GM19351 (cell line): ENCODE measurements around the gene CDNF.
"Not testable (repeated sequence)": the region's sequence is repeated elsewhere in the genome, so short reads cannot be mapped to it uniquely, and the experiment has no call there.

Source experiments
- ATAC-seq: cut with Tn5 transposase; IDR thresholded peaks from one replicate; pipeline ENCODE4 v1.9.1; 2021; ENCODE audit warnings: mild to moderate bottlenecking, moderate library complexity; ENCODE audit not compliant: unreplicated experiment

Gene CDNF

DNA sequence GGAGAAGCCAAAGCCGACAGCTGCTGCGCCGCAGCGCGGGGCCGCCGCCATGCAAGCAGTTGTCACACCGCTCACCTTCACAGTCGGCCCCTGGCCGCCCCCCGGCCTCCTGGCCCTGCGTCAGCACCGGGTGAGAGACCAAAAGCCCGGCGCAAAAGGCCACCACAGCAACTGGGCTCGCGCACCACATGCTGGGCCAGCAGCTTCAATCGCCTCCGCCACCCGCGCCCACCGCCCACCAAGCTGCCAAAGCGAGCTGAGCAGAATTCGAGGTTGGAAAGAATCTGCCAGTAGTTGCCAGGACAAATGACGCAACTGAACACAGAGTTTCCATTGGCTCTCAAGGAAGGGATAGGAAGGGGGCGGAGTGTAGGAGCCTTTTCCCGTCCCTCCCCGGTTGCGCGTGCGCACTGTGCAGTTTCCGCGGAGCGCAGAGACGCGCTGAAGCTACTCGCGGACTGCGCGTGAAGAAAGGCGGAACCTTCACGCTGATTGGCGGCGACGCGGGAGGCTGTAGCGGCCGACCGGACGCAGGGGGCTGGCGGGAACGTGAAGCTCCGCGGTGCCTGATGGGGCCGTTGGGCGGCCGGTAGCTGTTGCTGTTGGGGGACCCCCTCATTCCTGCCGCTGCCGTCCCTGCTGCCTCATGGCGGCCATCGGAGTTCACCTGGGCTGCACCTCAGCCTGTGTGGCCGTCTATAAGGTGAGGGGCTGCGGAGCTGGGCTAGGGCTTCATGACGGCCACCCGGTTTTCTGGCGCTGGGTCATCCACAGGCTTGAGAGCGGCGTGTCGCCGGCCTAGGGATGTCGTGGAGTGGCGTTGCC lies at the start of gene CDNF, which contains the start of the genes HSPA14 and MSANTD7:
TSS of gene CDNF (minus strand) at position 281 of the 825 bp plus-strand sequence. CDS start at position 190, 91 bp downstream.
TSS of gene HSPA14 (plus strand) at position 550 of the 825 bp plus-strand sequence. CDS start at position 647, 97 bp downstream.
TSS of gene MSANTD7 (plus strand) at position 550 of the 825 bp plus-strand sequence. CDS start 3,979 bp downstream, outside the sequence.
- peak; percentile 94 for ATAC-seq

DNA sequence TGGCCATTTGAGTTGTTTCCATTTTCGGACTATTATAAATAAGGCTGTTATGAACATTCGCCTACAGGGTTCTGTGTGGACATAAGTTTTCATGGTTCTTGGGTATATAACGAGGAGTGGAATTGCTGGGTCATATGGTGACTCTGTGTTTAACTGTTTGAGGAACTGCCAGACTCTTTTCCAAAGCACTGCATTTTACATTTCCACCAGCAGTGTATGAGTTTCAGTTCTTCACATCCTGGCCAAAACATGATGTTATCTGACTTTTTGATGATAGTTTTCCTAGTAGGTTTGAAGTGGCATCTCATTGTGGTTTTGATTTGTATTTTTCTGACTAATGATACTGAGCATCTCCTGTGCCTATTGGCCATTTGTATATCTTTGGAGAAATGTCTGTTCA lies 46.2 kb upstream of the CDNF start:
- ATAC-seq, result no peak

DNA sequence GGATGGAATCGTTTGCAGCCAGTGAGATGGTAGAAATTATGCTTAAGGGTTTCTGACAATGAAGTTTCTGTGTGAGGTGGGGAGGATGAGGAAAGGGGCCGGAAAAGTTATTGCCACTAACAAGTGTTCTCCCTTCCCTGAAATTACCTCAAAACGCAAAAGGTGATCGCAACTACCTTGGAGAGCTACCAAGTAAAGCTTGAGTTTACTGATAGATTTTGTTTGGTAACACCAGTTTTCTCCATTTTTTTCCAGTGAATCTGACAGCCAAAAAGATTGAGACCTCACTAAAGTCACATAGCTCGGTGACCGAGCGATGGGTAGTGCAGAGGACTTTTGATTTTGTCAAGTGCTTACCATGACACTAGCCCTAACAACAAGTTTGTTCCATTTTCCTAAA lies 42.4 kb upstream of the CDNF start:
- ATAC-seq, result no peak

DNA sequence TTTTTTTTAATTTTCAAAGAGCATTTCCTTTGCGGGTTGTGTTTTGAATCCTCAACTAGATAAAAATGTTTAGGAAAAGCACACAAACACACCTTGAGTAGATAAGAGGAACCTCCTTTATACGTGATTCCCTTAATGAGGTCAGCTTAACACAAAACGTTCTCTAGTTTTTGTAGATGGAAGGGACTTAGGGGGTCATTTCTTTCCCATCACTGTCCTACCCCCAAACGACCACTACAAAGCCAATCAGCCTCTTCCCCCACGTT lies 42.0 kb upstream of the CDNF start:
- ATAC-seq, result no peak

DNA sequence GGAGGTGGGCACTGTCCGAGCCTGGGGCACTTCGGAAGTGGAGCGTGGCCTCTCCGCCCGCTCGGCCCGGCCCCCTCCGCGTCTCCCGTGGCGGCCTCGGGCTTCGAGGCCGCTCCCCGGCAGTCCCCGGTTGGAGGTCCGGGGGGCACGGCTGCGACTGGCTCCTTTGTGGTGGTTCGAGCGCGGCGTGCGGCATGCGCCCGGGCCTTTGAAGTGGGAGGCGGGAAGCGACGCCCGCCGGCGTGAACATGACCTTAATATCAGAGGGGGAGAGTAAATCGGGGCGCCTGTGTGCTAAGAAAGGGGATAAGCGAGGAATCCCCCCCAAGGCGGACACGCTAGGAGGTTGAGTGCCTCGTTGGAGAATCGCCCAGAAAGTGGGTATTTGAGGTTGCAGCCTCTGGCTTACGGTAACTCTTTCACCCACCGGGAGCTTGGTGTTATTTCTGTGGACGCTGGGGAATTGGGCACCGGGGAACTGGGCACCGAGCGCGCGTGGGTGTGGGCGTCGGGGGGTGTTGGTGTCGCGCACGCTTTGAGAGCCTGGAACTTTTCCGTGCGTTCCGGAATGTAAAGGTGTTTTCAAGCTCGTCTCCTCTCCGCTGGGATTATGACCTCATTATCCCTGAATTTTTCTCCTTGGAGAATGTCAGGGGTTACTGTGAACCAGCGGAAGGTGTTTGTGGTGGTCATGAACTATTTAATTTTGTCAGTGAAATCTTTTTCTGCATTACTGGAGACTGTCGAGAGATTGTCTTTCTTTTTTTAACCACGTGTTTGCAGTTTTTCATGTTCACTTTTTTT lies 41.5 kb upstream of the CDNF start:
- ATAC-seq, result peak; percentile 21

DNA sequence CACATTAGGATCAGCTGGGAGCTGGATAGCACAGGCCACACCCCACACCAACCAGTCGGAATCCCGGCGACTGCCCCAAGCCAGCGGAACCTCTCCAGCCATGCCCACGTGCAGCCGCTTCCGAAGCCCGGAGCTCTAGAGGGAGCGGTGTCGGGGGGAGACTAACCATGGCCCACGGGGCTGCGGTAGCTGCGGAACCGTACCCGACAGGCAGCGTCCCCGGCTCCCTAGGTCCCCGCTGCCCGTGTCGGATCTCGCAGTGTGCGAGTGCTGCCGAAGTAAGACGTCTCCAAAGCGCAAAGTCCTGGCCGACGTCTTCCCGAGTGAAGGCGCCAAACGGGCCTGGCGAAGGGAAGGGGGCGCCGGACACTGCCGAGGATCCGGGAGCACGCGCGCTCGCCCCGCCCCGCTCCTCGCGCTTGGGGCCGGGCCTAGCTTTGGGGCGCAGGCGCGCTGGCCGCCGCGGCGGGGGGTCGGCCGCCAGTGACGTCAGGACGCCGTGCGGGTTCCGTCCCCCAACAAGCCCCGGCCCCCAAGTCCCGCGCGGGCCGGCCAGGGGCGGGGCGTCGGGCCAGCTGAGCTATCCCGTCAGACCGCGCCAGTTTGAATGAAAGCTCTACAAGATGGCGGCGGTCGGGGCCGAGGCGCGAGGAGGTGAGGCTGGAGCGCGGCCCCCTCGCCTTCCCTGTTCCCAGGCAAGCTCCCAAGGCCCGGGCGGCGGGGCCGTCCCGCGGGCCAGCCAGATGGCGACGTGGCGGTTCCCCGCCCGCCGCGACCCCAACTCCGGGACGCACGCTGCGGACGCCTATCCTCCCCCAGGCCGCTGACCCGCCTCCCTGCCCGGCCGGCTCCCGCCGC lies 40.7 kb upstream of the CDNF start, which contains the start of gene SUV39H2:
TSS of gene SUV39H2 (plus strand) at position 601 of the 858 bp plus-strand sequence. CDS start at position 624, 23 bp downstream.
- ATAC-seq, result peak; percentile 89

DNA sequence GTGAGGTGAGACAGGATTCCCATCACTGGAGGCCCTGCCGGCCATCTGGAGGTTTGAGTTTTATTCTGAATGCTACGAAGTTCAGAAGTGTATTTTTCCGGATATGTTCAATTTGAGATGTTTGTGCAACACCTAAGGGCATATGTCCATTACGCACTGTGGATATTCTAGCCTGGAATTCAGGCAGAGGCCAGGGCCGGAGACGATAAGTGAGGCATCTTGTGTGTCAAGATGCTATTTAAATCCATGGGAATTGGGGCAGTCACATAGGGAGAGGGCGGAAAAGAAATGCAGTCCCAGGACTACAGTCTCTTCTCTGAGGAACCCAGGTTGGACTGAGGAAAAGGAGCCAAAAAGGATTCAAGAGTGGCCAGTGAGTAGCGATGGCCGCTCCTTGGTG lies 38.9 kb upstream of the CDNF start:
- ATAC-seq, result no peak

DNA sequence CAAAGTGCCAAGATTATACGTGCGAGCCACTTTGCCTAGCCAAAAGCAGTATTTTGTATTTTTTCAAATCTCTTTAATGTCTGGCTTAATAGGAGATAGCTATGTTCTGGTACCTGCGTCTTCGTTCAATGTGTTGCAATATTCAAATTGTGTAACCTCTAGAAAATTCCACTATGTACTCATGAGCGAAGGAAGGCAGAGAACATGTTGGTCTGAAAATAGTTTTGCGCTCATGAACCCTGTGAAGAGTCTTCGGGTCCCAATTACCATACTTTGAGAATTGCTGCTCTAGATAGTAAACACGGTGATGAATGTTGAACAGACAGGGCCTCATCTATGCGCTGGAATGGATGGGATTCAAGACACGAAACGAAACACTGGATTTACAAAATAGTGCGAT lies 38.1 kb upstream of the CDNF start:
- no peak for ATAC-seq

DNA sequence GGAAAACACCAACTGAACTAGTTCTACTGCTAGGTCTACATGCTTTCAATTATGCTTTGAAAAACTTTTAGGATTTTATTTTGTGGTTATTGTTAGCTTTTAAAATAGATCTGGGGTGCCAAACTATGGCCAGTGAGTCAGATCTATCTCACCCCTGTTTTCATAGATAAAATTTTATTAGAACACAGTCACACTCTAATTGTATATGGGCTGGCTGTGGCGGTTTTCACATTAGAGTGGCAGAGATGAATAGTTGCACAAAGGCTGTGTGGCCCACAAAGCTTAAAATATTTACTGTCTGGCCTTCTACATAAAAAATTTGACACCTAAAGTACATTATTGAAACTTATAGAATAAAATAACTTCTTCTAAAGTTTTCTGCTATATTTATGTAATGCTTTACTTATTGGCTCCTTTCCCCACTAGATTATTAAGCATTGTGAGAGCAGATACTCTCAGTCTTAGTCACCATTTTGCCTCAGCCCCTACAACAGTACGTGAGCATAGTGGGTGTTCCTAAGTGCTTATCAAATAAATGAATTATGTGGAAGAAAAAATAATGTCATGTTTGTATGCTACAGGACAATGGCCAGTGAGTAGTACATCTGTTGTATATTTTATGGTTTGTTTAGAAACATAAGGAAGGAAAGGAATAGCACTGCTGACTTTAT lies 35.4 kb upstream of the CDNF start:
- ATAC-seq, result peak; percentile 58

DNA sequence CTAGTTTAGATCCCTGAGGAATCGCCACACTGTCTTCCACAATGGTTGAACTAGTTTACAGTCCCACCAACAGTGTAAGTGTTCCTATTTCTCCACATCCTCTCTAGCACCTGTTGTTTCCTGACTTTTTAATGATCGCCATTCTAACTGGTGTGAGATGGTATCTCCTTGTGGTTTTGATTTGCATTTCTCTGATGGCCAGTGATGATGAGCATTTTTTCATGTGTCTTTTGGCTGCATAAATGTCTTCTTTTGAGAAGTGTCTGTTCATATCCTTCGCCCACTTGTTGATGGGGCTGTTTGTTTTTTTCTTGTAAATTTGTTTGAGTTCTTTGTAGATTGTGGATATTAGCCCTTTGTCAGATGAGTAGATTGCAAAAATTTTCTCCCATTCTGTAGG lies 27.0 kb upstream of the CDNF start:
- not testable (repeated sequence) for ATAC-seq

DNA sequence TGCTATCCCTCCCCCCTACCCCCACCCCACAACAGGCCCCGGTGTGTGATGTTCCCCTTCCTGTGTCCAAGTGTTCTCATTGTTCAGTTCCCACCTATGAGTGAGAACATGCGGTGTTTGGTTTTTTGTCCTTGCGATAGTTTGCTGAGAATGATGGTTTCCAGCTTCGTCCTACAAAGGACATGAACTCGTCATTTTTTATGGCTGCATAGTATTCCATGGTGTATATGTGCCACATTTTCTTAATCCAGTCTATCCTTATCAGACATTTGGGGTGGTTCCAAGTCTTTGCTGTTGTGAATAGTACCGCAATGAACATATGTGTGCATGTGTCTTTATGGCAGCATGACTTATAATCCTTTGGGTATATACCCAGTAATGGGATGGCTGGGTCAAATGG lies 26.6 kb upstream of the CDNF start:
- ATAC-seq, result not testable (repeated sequence)

DNA sequence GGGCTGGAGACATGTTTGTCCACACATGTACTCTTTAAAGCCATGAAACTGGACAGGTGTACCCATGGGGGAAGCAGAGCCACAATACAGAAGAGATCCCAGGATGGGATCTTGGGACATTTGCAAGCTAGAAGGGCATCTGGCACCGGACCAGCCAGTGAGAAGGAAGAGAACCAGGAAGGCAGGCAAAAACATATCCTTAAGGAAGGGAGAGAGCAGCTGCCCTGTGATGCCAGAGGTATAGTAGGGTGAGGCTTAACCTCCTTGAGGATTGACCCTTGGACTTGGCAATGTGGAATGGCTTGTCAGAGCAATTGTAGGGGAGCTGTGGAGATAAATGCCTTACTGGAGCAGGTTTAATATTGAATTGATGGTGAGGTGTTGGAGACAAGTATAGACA lies 23.0 kb upstream of the CDNF start:
- ATAC-seq, result no peak

DNA sequence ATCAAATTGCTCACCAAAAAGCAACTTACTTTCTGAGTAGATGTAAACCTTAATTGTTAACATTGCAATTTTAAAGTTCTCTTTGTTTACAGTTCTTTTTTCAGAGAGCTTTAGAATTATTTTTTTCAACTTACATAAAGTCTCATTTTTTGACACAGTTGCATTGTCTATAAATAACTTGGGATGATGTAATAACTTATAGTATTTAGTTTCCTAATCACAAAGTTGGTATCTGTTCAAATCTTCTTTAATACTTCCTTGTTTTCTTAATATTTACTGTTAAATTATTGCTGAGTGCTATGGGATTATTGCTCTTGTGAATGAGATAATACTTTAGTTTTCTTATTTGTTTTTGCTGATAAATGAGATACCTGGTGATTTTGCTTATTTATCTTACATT lies 21.9 kb upstream of the CDNF start:
- ATAC-seq, result no peak

DNA sequence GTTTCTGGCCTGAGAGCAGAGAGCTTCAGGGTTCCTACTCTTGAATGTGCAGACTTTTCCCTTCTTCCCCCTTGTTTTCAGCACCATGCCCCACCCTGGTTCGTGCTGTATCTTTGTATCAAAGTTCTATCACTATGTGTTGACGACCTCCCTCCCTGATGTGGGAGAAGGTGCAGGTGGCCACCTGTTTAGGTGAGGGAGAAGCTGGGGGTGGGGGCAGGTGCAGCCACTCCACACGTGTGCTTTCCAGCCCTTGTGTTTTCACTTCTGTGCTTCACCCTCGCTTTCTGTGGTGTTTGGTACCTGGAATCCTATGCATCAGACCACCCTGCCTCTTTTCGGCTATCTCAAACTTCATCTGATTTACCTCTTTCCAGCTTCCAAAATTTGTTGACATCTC lies 21.2 kb upstream of the CDNF start:
- ATAC-seq, result no peak

DNA sequence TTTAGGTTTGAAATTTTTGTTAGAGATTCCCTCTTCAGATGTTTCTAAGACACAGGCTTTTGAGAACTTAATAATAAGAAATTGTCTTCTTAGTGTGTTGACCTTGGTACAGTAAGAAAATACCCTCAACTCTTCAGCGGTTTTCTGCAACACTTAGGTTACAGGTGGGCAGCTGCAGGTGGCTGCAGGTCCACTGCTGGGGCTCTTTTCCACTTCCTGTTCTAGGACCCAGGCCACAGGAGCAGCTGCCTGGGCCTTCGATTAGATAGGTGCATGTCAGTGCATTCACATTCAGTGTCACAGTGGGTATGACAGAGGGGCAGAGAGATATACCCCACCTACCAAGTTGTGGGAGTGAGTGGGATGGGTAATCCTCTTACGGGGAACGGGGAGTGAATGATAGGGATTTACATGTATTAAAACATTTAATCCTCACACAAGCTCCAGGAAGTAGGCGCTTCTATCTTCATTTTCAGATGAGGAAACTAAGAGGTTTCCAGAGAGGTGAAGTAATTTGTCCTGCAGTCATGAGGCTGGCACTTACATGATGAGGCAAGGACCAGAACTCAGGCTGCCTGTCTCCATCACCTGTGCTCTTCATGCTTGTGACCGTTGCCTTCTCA lies 20.6 kb upstream of the CDNF start:
- ATAC-seq, result no peak

DNA sequence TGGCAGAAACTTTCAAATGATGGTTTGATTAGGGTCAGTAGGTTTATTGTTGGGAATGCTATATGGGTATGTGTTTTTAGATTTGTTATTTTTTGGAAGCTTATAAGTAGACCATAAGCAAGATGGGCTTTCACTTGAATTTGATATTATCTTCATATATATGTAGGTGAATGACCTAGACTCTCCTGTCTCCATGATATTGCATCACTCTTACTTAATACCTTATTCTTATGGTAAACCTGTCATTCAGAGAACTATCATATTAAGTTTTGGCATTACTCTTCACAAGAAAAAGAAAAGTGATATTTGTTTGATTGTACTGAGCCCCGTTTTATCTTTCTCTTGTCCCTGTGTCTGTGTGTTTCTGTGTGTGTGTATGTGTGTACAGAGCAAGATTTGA lies 17.6 kb upstream of the CDNF start:
- no peak for ATAC-seq

DNA sequence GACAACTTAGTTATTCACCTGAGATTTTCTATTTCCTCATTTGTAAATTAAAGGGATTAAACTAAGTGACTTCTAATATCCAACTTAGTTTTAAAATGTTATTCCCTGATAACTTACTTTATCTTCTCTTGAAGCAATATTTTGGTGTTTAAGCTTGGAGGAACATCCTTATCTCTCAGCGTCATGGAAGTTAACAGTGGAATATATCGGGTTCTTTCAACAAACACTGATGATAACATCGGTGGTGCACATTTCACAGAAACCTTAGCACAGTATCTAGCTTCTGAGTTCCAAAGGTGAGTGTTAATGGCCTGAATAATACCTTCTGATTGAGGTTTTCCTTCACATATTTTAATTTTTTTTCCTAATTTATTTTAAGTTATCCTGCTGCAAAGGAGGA lies 14.4 kb upstream of the CDNF start:
- no peak for ATAC-seq

DNA sequence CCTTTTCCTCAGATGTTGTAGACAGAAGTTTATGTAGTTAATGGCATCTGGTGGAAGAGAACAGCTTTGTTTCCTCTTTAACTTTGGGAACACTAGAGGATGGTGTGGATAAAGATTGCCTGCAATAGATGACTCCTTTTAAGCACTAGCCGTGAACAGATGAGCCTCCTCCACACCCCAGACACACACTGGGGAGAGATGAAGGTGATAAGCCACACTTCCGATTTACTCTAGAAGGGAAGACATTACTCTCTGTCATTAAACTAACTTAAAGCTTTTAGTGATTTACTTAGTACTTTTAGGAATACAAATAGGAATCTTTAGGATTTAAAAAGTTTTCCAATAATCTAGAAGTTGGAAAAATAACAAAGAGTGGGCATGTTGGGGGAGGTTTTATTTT lies 7.1 kb upstream of the CDNF start:
- no peak for ATAC-seq

DNA sequence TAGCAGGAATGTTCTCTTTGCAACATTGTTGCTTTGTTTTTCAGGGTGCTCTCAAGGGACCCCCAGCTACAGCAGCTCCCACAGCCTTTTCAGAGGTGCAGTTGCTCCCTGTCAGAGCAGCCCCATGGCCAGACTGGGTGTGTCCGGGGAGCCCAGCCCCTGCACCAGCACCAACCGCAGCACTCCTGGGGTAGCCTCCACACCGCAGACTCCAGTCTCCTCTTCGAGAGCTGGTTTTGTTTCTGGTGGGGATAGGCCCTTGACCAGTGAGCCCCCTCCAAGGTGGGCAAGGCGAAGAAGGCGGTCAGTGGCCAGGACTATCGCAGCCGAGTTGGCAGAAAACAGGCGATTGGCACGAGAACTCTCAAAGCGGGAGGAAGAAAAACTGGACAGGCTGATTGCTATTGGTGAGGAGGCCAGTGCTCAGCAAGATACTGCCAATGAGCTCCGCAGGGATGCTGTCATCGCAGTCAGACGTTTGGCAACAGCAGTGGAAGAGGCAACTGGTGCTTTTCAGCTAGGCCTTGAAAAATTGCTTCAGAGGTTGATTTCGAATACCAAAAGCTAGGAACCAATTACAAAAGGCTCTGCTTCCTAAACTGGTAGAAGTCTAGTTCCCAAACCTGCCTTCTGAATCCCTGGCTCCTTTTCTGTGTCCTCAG lies 5.6 kb upstream of the CDNF start:
- ATAC-seq, result no peak

DNA sequence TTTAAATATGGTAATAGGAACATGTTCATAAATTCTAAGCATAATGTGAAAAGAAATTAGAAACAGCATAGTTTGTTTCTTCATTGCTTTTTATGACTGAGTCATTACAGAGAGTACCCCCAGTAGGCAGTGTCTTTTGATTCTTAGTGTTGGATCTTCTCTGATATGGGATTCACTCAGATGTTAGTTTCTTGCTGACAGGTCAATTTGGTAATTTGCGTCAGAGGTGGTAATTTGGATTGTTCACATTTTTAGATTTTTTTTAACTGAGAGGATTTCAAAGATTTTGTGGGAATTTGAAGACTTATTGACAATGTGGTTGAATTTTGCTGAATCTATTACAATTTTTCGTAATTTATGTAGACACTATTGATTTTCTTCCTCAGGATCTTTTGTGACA lies 2.3 kb upstream of the CDNF start:
- ATAC-seq, result no peak
